HepG2 (cell line): Measurements from ENCODE around the gene UBE4A. TPM values are rescaled to one million over a fixed set of nuclear protein-coding genes. Genes with fewer than 3 reads are reported as not detected.

Experiments used
- ATAC-seq: fragments of 200-7000 bp; cut with Tn5 transposase; 3 replicates; pipeline ENCODE4 v1.9.1; 2020; ENCODE audit warnings: mild to moderate bottlenecking, moderate library complexity
- BruUV-seq: library from RNA; stranded (reverse); fragments of 400-500 nt; replicated peaks from 2 replicates; lab custom pipeline; 2021; lab: Mats Ljungman, UMichigan
- CTCF ChIA-PET: fragments of 300-600 bp; formaldehyde crosslinking; extraction: SDS; loops from one replicate; lab custom pipeline; 2021; ENCODE audit warnings: low total read pairs, inconsistent platforms, low intra/inter-chr PET ratio; lab: Yijun Ruan, JAX
- POLR2A ChIA-PET: fragments of 350-600 bp; sonication (Branson Sonifier 250); formaldehyde crosslinking; loops from one replicate; lab custom pipeline; 2020; ENCODE audit warnings: antibody characterized with exemption, inconsistent platforms; lab: Yijun Ruan, JAX
- DNase-seq: peaks from one replicate; pipeline ENCODE4 v3.0.0-alpha.2; 2015; ENCODE audit warnings: low spot score
- FAIRE-seq: peaks from 3 replicates; lab custom pipeline; 2011; peaks lifted over from hg19 to GRCh38; lab: Jason Lieb, UNC
- H2AFZ ChIP-seq: one replicate; pipeline ENCODE4 v1.6.1; 2011; ENCODE audit warnings: low read length, inconsistent platforms
- H3K27ac ChIP-seq: fragments of 300-600 bp; 3 replicates; pipeline ENCODE4 v1.8.0; 2011; ENCODE audit warnings: mixed run types, mild to moderate bottlenecking, mixed read lengths, low read length, inconsistent platforms; ENCODE audit not compliant: insufficient read depth; ENCODE audit errors: extremely low read length
- H3K27me3 ChIP-seq, 2 experiments: fragments of 200-600 bp in 1 of 2; 2 replicates in 1 of 2; 3 replicates in 1 of 2; pipeline versions ENCODE4 v1.6.0 to v1.8.0; 2011; ENCODE audit warnings: low read length in 2 of 2, mild to moderate bottlenecking in 2 of 2, moderate library complexity in 2 of 2, inconsistent platforms in 1 of 2; ENCODE audit not compliant: insufficient read depth in 2 of 2, control insufficient read depth in 1 of 2
- H3K36me3 ChIP-seq, 2 experiments: fragments of 200-600 bp in 1 of 2; replicated peaks in 1 of 2; 2 replicates in 1 of 2; 3 replicates in 1 of 2; pipeline versions ENCODE4 v1.5.1 to v1.8.0; 2011; ENCODE audit warnings: low read length in 2 of 2, inconsistent platforms in 1 of 2; ENCODE audit not compliant: insufficient read depth in 2 of 2, control insufficient read depth in 1 of 2
- H3K4me1 ChIP-seq: 2 replicates; pipeline ENCODE4 v1.5.1; 2012; ENCODE audit warnings: low read length, inconsistent platforms; ENCODE audit not compliant: insufficient read depth
- H3K4me2 ChIP-seq: 2 replicates; pipeline ENCODE4 v1.6.0; 2011; ENCODE audit warnings: low read depth, low read length, inconsistent platforms
- H3K4me3 ChIP-seq, 3 experiments: fragments of 200-600 bp in 1 of 3; sonication (generic), shearing (Covaris generic) in 1 of 3; replicated peaks in 1 of 3; 2 replicates each; pipeline ENCODE4 v1.5.1; 2011 to 2016; ENCODE audit warnings: low read length in 3 of 3, inconsistent platforms in 2 of 3, low read depth in 2 of 3, mild to moderate bottlenecking in 2 of 3, control low read depth in 1 of 3, mixed read lengths in 1 of 3; ENCODE audit not compliant: insufficient read depth in 1 of 3
- H3K79me2 ChIP-seq: one replicate; pipeline ENCODE4 v1.6.1; 2011; ENCODE audit warnings: low read length, inconsistent platforms; ENCODE audit not compliant: insufficient read depth
- H3K9ac ChIP-seq: 2 replicates; pipeline ENCODE4 v1.6.0; 2011; ENCODE audit warnings: mild to moderate bottlenecking, low read depth, low read length, inconsistent platforms; ENCODE audit not compliant: insufficient read depth
- H3K9me3 ChIP-seq: 2 replicates; pipeline ENCODE4 v1.5.1; 2012; ENCODE audit warnings: mild to moderate bottlenecking, low read length
- H4K20me1 ChIP-seq: 2 replicates; pipeline ENCODE4 v1.6.0; 2011; ENCODE audit warnings: inconsistent platforms, mild to moderate bottlenecking, low read length, moderate library complexity; ENCODE audit not compliant: insufficient read depth
- BRD4 ChIP-seq: sonication (generic); formaldehyde crosslinking; IDR thresholded peaks from 2 replicates; pipeline ENCODE4 v1.4.0; 2020; ENCODE audit warnings: missing genetic modification reagents
- CEBPB ChIP-seq: IDR thresholded peaks from 2 replicates; pipeline ENCODE4 v1.6.1; 2011; ENCODE audit warnings: low read depth, low read length, improper control_type of control experiment, borderline replicate concordance
- CEBPZ ChIP-seq: IDR thresholded peaks from 2 replicates; pipeline ENCODE4 v1.6.1; 2012; ENCODE audit warnings: low read length, improper control_type of control experiment
- GMEB2 ChIP-seq: IDR thresholded peaks from 2 replicates; pipeline ENCODE4 v1.6.1; 2016; ENCODE audit warnings: missing biosample characterization, missing genetic modification reagents, low read depth
- PBX2 ChIP-seq: IDR thresholded peaks from 2 replicates; pipeline ENCODE4 v1.6.1; 2016; ENCODE audit warnings: control low read depth
- PHF20 ChIP-seq: sonication (generic); formaldehyde crosslinking; IDR thresholded peaks from 2 replicates; pipeline ENCODE4 v1.5.0; 2020; ENCODE audit warnings: mild to moderate bottlenecking, missing genetic modification reagents
- XBP1 ChIP-seq: sonication (generic); formaldehyde crosslinking; IDR thresholded peaks from 2 replicates; pipeline ENCODE4 v1.5.0; 2020; ENCODE audit warnings: missing genetic modification reagents
- XRCC5 ChIP-seq: fragments of 200-400 bp; formaldehyde crosslinking; optimal IDR thresholded peaks from 2 replicates; pipeline ENCODE3; 2017; ENCODE audit warnings: mild to moderate bottlenecking, low read length
- YEATS2 ChIP-seq: sonication (generic); formaldehyde crosslinking; IDR thresholded peaks from 2 replicates; pipeline ENCODE4 v1.4.0; 2020; ENCODE audit warnings: missing genetic modification reagents, borderline replicate concordance
- ZNF343 ChIP-seq: sonication (generic); formaldehyde crosslinking; IDR thresholded peaks from 2 replicates; pipeline ENCODE4 v1.4.0; 2020; ENCODE audit warnings: mild to moderate bottlenecking, missing genetic modification reagents
- ZNF614 ChIP-seq: IDR thresholded peaks from 2 replicates; pipeline ENCODE4 v1.6.1; 2018; ENCODE audit warnings: missing biosample characterization, missing genetic modification reagents, inconsistent platforms, borderline replicate concordance
- ZNF816 ChIP-seq: sonication (generic); formaldehyde crosslinking; IDR thresholded peaks from 2 replicates; pipeline ENCODE4 v1.8.0; 2022; ENCODE audit warnings: missing genetic modification reagents, mild to moderate bottlenecking, borderline replicate concordance
- WGBS: methylation state at CpG from one replicate; pipeline ENCODE4 v1.1.6; 2017; ENCODE audit warnings: low lambda C conversion rate; 5-methylcytosine and 5-hydroxymethylcytosine counted together
- in situ Hi-C: cut with HindIII; loops from 2 replicates; pipeline ENCODE4 v1.10.0; 2017; ENCODE audit warnings: low pct_unique_long_range_greater_than_20kb; ENCODE audit not compliant: extremely low pct_ligation_motif_present
- intact Hi-C: fragments of 100-400 bp; cut with micrococcal nuclease; formaldehyde crosslinking; loops from one replicate; pipeline ENCODE4 v1.10.0; 2022; ENCODE audit not compliant: unreplicated experiment
- polyA plus RNA-seq, 8 experiments: library from polyadenylated mRNA; depleted of rRNA in 3 of 8; stranded (reverse) in 7 of 8; unstranded in 1 of 8; fragments of >200 nt; fragmentation: Illumina TruSeq in 4 of 8; extraction: Trizol in 4 of 8; gene quantifications; 2 replicates each; pipeline versions ENCODE4 v1.2.1 to v1.2.3, GENCODE V29; 2011 to 2016; ENCODE audit warnings: low read depth in 4 of 8, missing spikeins in 1 of 8, mixed read lengths in 1 of 8; ENCODE audit not compliant: insufficient read depth in 1 of 8
- total RNA-seq, 5 experiments: library from RNA; depleted of rRNA; stranded (reverse); fragments of >200 nt; fragmentation: Illumina TruSeq; extraction: Trizol; gene quantifications; 2 replicates each; pipeline ENCODE4 v1.2.3, GENCODE V29; 2016; ENCODE audit warnings: low read depth in 1 of 5

The UBE4A gene
- total and polyA plus RNA-seq, 2 of the 13 experiments (the other 11 are each of a cell fraction or from before 2014, with no cell fraction given) = 15.1 to 32.7 TPM

GRCh38 chr11:118310271-118310670, 49.1 kb upstream of the UBE4A start:
- Histone ChIP-seq H3K4me1 (peaks cover 12% of the 10 kb centered on the region), H3K4me3 (no peak overlapping the region), H3K9me3 (no peaks in the 10 kb centered on the region), H3K9ac (no peak overlapping the region), H4K20me1 (no peaks in the 10 kb centered on the region; the same call in 1 of the 2 replicates), H3K36me3 (no peaks in the 10 kb centered on the region), H3K79me2 (no peaks in the 10 kb centered on the region), H2AFZ (no peak overlapping the region), H3K27me3 (peaks cover 2 to 35% of the 10 kb centered on the region in 2 experiments; a peak in 4 of 5 replicates), H3K4me2 (no peak overlapping the region), H3K27ac (no peak overlapping the region)
- CTCF ChIA-PET = no interaction called here
- FAIRE-seq (no peak), DNase-seq (no peak), ATAC-seq (no peak)
- POLR2A ChIA-PET = no interaction called here
- in situ Hi-C loops (loop anchor here (5.0 kb wide), 1 partner anchor 42 kb away; no protein-coding TSS in a partner anchor), intact Hi-C loops (no loop called here)
- WGBS = 58% methylated on average over 3 of the region's 3 CpGs
- no TSS peak for BruUV-seq
- TF ChIP-seq BRD4 (CRISPR knock-in tag) = no peak
- no peak for TF ChIP-seq CEBPZ
- TF ChIP-seq ZNF343 = no peak

- no peak overlapping the region for H2AFZ ChIP-seq
- FAIRE-seq (no peak), DNase-seq (no peak), ATAC-seq (no peak)
- BruUV-seq = no TSS peak
- H3K4me3 ChIP-seq = no peak overlapping the region
- H3K4me2 ChIP-seq = no peak overlapping the region
- H3K27me3 ChIP-seq = peaks cover 2 to 35% of the 10 kb centered on the region in 2 experiments; a peak in 4 of 5 replicates
- intact Hi-C loops = no loop called here
- no peak overlapping the region for H3K9ac ChIP-seq
- no peaks in the 10 kb centered on the region for H3K79me2 ChIP-seq
- H3K4me1 ChIP-seq = peaks cover 18% of the 10 kb centered on the region
- ChIA-PET CTCF (no interaction called here), POLR2A (no interaction called here)
- no peaks in the 10 kb centered on the region for H3K9me3 ChIP-seq
- WGBS = 33% methylated on average over 3 of the region's 3 CpGs
- no peak overlapping the region for H3K27ac ChIP-seq
- no peaks in the 10 kb centered on the region for H3K36me3 ChIP-seq
- H4K20me1 ChIP-seq = no peaks in the 10 kb centered on the region; the same call in 1 of the 2 replicates
- in situ Hi-C loops = loop anchor here (5.0 kb wide), 1 partner anchor 41 kb away; no protein-coding TSS in a partner anchor
- TF ChIP-seq XBP1 = no peak
- no peak for TF ChIP-seq XRCC5
- no peak for TF ChIP-seq ZNF614 (CRISPR knock-in tag)
- no peak for TF ChIP-seq CEBPB
- TF ChIP-seq YEATS2 = no peak
- TF ChIP-seq GMEB2 (CRISPR knock-in tag) = no peak
- TF ChIP-seq ZNF816 (CRISPR knock-in tag) = no peak
- no peak for TF ChIP-seq PBX2 (CRISPR knock-in tag)
- no peak for TF ChIP-seq PHF20 (CRISPR knock-in tag)
Measured at GRCh38 chr11:118310781-118311485, 48.5 kb upstream of the UBE4A start.
